ENCODE measurements around the gene UGT1A6. TPM values are rescaled to one million over a fixed set of nuclear protein-coding genes. Genes with fewer than 3 reads are reported as not detected.

UGT1A6 gene
- polyA plus RNA-seq, 2 of the 4 experiments (the other 2 are of a cell fraction): 2.5 to 3.5 TPM

- TF ChIP-seq MAX (IDR thresholded peaks at IDR 0.05) (peak; percentile 60), RARB (CRISPR knock-in tag; IDR thresholded peaks at IDR 0.05) (peak; percentile 90), RCOR1 (IDR thresholded peaks at IDR 0.05; ENCODE audit: low read depth, low read length) (no peak), RNF2 (IDR thresholded peaks at IDR 0.05; ENCODE audit: borderline replicate concordance, low read depth) (no peak), ZFP36 (IDR thresholded peaks at IDR 0.05; ENCODE audit: borderline replicate concordance, partially characterized antibody) (no peak), PBX3 (IDR thresholded peaks at IDR 0.05) (no peak), HOXB5 (CRISPR knock-in tag; IDR thresholded peaks at IDR 0.05) (peak; percentile 22; the same call in 1 of the 2 replicates), JUN (IDR thresholded peaks at IDR 0.05) (peak; percentile 95 to 97), RFX5 (IDR thresholded peaks at IDR 0.05) (no peak), EP300 (IDR thresholded peaks at IDR 0.05) (peak; percentile 99), RAD21 (conservative IDR thresholded peaks at IDR 0.05 in 1 of 2, IDR thresholded peaks at IDR 0.05 in 1 of 2) (peak; percentile 0 to 56; a peak in 4 of 5 replicates), SMC3 (IDR thresholded peaks at IDR 0.05) (peak; percentile 40), KDM1A (IDR thresholded peaks at IDR 0.05; ENCODE audit: low read depth) (no peak), POLR2AphosphoS2 (conservative IDR thresholded peaks at IDR 0.05; ENCODE audit: low read length) (no peak), CEBPB (IDR thresholded peaks at IDR 0.05) (peak; percentile 92 to 94), JUNB (IDR thresholded peaks at IDR 0.05) (peak; percentile 88), CTCF (IDR thresholded peaks at IDR 0.05) (no peak), HOXB13 (CRISPR knock-in tag; IDR thresholded peaks at IDR 0.05; ENCODE audit: low read depth) (0 out of 2 replicates have a peak, but pooled peaks have one; percentile 7), GATA3 (IDR thresholded peaks at IDR 0.05; ENCODE audit: borderline replicate concordance) (peak; percentile 99), HES2 (IDR thresholded peaks at IDR 0.05) (peak; percentile 80; the same call in 1 of the 2 replicates), ESRRA (IDR thresholded peaks at IDR 0.05; ENCODE audit: borderline replicate concordance, low read length) (peak; percentile 46; the same call in 1 of the 2 replicates), NPAS2 (CRISPR knock-in tag; IDR thresholded peaks at IDR 0.05; ENCODE audit: borderline replicate concordance) (no peak), HMGXB4 (CRISPR knock-in tag; IDR thresholded peaks at IDR 0.05; ENCODE audit: borderline replicate concordance) (no peak), E2F6 (IDR thresholded peaks at IDR 0.05; ENCODE audit: borderline replicate concordance, low read depth) (no peak; the same call in 1 of the 2 replicates), CHD2 (IDR thresholded peaks at IDR 0.05; ENCODE audit: low read length, partially characterized antibody) (no peak), HOXA7 (CRISPR knock-in tag; IDR thresholded peaks at IDR 0.05) (no peak), MAZ (IDR thresholded peaks at IDR 0.05; ENCODE audit: borderline replicate concordance, low read depth, low read length) (no peak), REST (IDR thresholded peaks at IDR 0.05) (no peak), EHMT2 (IDR thresholded peaks at IDR 0.05; ENCODE audit: low read depth) (no peak), CBX2 (IDR thresholded peaks at IDR 0.05; ENCODE audit: borderline replicate concordance, low read depth) (no peak), EHF (CRISPR knock-in tag; IDR thresholded peaks at IDR 0.05) (no peak), USF2 (IDR thresholded peaks at IDR 0.05) (no peak)
Measured at GRCh38 chr2:233756429-233757081, 63.9 kb downstream of the UGT1A6 start (continued).

All from A549 (cell line).